OCI-LY1 (cell line): ENCODE measurements around the gene SH2D1A.

Experiments
- H2AFZ ChIP-seq: fragments of 200-600 bp; sonication (generic), shearing (Covaris generic); 2 replicates; pipeline ENCODE4 v1.6.0; 2014; ENCODE audit warnings: antibody characterized with exemption, mild to moderate bottlenecking, low read length
- H3F3A ChIP-seq: fragments of 200-600 bp; sonication (generic), shearing (Covaris generic); 2 replicates; pipeline ENCODE4 v1.6.0; 2014; ENCODE audit warnings: mild to moderate bottlenecking, antibody characterized with exemption, low read length, moderate library complexity; ENCODE audit not compliant: insufficient read depth
- H3K27ac ChIP-seq: fragments of 200-600 bp; sonication (generic); 2 replicates; pipeline ENCODE4 v1.5.1; 2014; ENCODE audit warnings: low read length, mixed run types, mild to moderate bottlenecking, low read depth; ENCODE audit not compliant: poor library complexity, severe bottlenecking
- H3K27me3 ChIP-seq: fragments of 200-600 bp; sonication (generic); 2 replicates; pipeline ENCODE4 v1.6.0; 2014; ENCODE audit warnings: antibody characterized with exemption, mild to moderate bottlenecking, low read length, moderate library complexity; ENCODE audit not compliant: insufficient read depth
- H3K36me3 ChIP-seq: fragments of 200-600 bp; sonication (generic); 2 replicates; pipeline ENCODE4 v1.6.1; 2014; ENCODE audit warnings: mild to moderate bottlenecking, antibody characterized with exemption, low read length, moderate library complexity, mixed read lengths; ENCODE audit not compliant: insufficient read depth
- H3K4me1 ChIP-seq: fragments of 200-600 bp; sonication (generic); 2 replicates; pipeline ENCODE4 v1.5.1; 2014; ENCODE audit warnings: mild to moderate bottlenecking, low read length, moderate library complexity; ENCODE audit not compliant: insufficient read depth, severe bottlenecking
- H3K4me2 ChIP-seq: fragments of 200-600 bp; sonication (generic), shearing (Covaris generic); 2 replicates; pipeline ENCODE4 v1.6.1; 2014; ENCODE audit warnings: low read length
- H3K4me3 ChIP-seq: fragments of 200-600 bp; sonication (generic); 2 replicates; pipeline ENCODE4 v1.5.1; 2014; ENCODE audit warnings: low read length, low read depth, mild to moderate bottlenecking, mixed read lengths; ENCODE audit not compliant: poor library complexity, severe bottlenecking
- H3K79me2 ChIP-seq: fragments of 200-600 bp; shearing (Covaris generic); 2 replicates; pipeline ENCODE4 v1.6.1; 2016; ENCODE audit warnings: mixed run types, low read length, mixed read lengths; ENCODE audit not compliant: insufficient read depth
- H3K9ac ChIP-seq: fragments of 200-600 bp; sonication (generic), shearing (Covaris generic); 2 replicates; pipeline ENCODE4 v1.6.1; 2014; ENCODE audit warnings: mild to moderate bottlenecking, low read length, mixed read lengths
- H3K9me2 ChIP-seq: fragments of 200-600 bp; sonication (generic), shearing (Covaris generic); 2 replicates; pipeline ENCODE4 v1.6.1; 2014; ENCODE audit warnings: low read depth, mild to moderate bottlenecking, low read length, mixed read lengths
- H3K9me3 ChIP-seq: fragments of 200-600 bp; shearing (Covaris generic); 2 replicates; pipeline ENCODE4 v1.6.1; 2014; ENCODE audit warnings: low read length, mixed read lengths
- H4K20me1 ChIP-seq: fragments of 200-600 bp; sonication (generic), shearing (Covaris generic); 2 replicates; pipeline ENCODE4 v1.6.0; 2016; ENCODE audit warnings: mild to moderate bottlenecking, low read length; ENCODE audit not compliant: insufficient read depth
- CTCF ChIP-seq: fragments of 200-600 bp; sonication (generic), shearing (Covaris generic); IDR thresholded peaks from 2 replicates; pipeline ENCODE4 v1.5.1; 2017; ENCODE audit warnings: mild to moderate bottlenecking, antibody characterized with exemption, low read length, moderate library complexity, mixed read lengths
- EZH2 ChIP-seq: fragments of 200-600 bp; sonication (generic), shearing (Covaris generic); IDR thresholded peaks from 2 replicates; pipeline ENCODE4 v1.8.0; 2017; ENCODE audit warnings: borderline replicate concordance, mixed run types, mild to moderate bottlenecking, antibody characterized with exemption, low read length, moderate library complexity, mixed read lengths

Gene SH2D1A

GRCh38 chrX:124393659-124394058 lies 47.3 kb downstream of the SH2D1A start:
- no peaks in the 10 kb centered on the region for H3K36me3 ChIP-seq
- H3K27me3 ChIP-seq: no peaks in the 10 kb centered on the region
- no peaks in the 10 kb centered on the region for H3K79me2 ChIP-seq
- no peak overlapping the region for H3K4me2 ChIP-seq
- no peak overlapping the region for H3K4me3 ChIP-seq
- H4K20me1 ChIP-seq: no peaks in the 10 kb centered on the region
- no peaks in the 10 kb centered on the region for H3K9me3 ChIP-seq
- H2AFZ ChIP-seq: no peak overlapping the region
- no peaks in the 10 kb centered on the region for H3K9me2 ChIP-seq
- H3F3A ChIP-seq: no peaks in the 10 kb centered on the region
- no peaks in the 10 kb centered on the region for H3K4me1 ChIP-seq
- TF ChIP-seq EZH2 (no peak), CTCF (no peak)
- H3K27ac ChIP-seq: no peak overlapping the region
- no peak overlapping the region for H3K9ac ChIP-seq

- no peak overlapping the region for H3K9ac ChIP-seq
- H3K9me2 ChIP-seq: no peaks in the 10 kb centered on the region
- H3K27ac ChIP-seq: no peak overlapping the region
- H3K27me3 ChIP-seq: no peaks in the 10 kb centered on the region
- H3K4me3 ChIP-seq: no peak overlapping the region
- no peaks in the 10 kb centered on the region for H3K9me3 ChIP-seq
- TF ChIP-seq CTCF: no peak
- H3F3A ChIP-seq: no peaks in the 10 kb centered on the region
- H3K4me2 ChIP-seq: no peak overlapping the region
- no peaks in the 10 kb centered on the region for H3K4me1 ChIP-seq
- no peaks in the 10 kb centered on the region for H3K79me2 ChIP-seq
- no peaks in the 10 kb centered on the region for H3K36me3 ChIP-seq
- H4K20me1 ChIP-seq: no peaks in the 10 kb centered on the region
- H2AFZ ChIP-seq: no peak overlapping the region
Observed at GRCh38 chrX:124395145-124395880, 49.0 kb downstream of the SH2D1A start.

GRCh38 chrX:124401696-124402095 lies 55.3 kb downstream of the SH2D1A start:
- H3F3A ChIP-seq: no peaks in the 10 kb centered on the region
- no peak overlapping the region for H3K4me3 ChIP-seq
- no peaks in the 10 kb centered on the region for H3K79me2 ChIP-seq
- H3K9me3 ChIP-seq: no peaks in the 10 kb centered on the region
- H3K27ac ChIP-seq: no peak overlapping the region
- H4K20me1 ChIP-seq: no peaks in the 10 kb centered on the region
- no peaks in the 10 kb centered on the region for H3K4me1 ChIP-seq
- H3K36me3 ChIP-seq: no peaks in the 10 kb centered on the region
- no peak for TF ChIP-seq CTCF
- TF ChIP-seq EZH2: no peak
- H2AFZ ChIP-seq: no peak overlapping the region
- H3K9me2 ChIP-seq: no peaks in the 10 kb centered on the region
- H3K9ac ChIP-seq: no peak overlapping the region
- no peaks in the 10 kb centered on the region for H3K27me3 ChIP-seq
- H3K4me2 ChIP-seq: no peak overlapping the region
